T-helper 1 cell treated with Interleukin-12 subunit alpha and Interleukin-12 subunit beta and Interleukin-4 antibody, amounts not matched to agents 30 μg/mL and 1 μg/mL, for 36 hours (primary cell): ENCODE results near the gene GATD1.

Experiments used
- H3K27ac Mint-ChIP-seq: one replicate; pipeline ENCODE4 v1.8.0; 2021; ENCODE audit warnings: mild to moderate bottlenecking, mixed read lengths
- H3K27me3 Mint-ChIP-seq: one replicate; pipeline ENCODE4 v1.8.0; 2021; ENCODE audit warnings: low read depth, mixed read lengths
- H3K36me3 Mint-ChIP-seq: one replicate; pipeline ENCODE4 v1.8.0; 2021; ENCODE audit warnings: low read depth, mixed read lengths
- H3K4me1 Mint-ChIP-seq: one replicate; pipeline ENCODE4 v1.8.0; 2021; ENCODE audit warnings: low read depth, mixed read lengths
- H3K4me3 Mint-ChIP-seq: one replicate; pipeline ENCODE4 v1.8.0; 2021; ENCODE audit warnings: mild to moderate bottlenecking, moderate library complexity, mixed read lengths
- H3K9me3 Mint-ChIP-seq: one replicate; pipeline ENCODE4 v1.8.0; 2021; ENCODE audit warnings: mixed read lengths

The GATD1 gene

DNA sequence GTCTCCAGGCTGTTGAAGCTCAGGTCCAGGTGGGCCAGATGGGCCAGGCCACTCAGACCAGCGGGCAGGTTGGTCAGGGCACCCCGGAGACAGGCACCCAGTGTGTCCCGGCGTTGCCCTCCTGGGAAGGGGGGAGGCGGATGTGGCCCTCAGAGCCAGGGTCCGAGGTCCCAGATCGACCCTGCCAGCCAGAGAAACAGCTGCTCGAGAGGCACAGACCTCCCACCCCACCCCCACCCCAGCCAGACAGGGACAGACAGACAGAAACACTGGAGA is 26.1 kb upstream of the GATD1 start:
- Mint-ChIP-seq H3K27ac (no peak overlapping the region), H3K27me3 (no peaks in the 10 kb centered on the region), H3K36me3 (peaks cover 3% of the 10 kb centered on the region), H3K4me1 (peaks cover 11% of the 10 kb centered on the region), H3K9me3 (no peaks in the 10 kb centered on the region), H3K4me3 (no peak overlapping the region)

DNA sequence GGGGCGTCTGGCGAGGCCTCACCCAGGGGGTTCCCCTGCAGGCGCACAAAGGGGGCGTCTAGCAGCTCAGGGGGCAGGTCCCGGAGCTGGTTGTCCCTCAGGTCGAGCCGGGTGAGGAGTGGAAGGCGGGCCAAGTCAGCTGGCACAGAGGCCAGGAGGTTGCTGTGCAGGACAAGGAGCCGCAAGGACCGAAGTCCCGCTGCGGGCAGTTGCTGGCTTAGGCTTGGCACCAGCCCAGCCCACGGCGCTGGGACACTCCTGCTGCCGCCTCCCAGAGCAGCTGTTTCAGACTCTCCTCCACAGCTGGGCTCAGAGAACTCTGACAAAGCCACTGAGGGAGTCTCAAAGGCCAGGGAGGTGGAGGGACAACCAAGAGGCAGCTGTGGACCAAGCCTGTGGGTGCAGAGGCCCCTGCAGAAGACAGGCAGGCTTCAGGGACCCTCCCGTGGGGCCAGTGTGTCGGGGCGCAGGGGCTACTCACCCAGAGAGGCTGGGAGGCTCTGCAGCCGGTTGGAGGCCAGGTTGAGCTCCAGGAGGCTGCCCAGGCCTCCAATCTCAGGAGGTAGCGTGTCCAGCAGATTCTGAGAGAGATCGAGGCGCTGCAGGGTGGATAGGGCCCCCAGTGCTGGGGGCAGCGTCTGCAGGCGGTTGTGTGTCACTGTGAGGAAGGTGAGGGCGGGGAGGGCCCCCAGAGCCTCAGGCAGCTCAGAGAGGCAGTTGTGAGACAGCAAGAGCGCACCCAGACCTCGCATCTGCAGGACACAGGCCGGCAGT is 25.6 kb upstream of the GATD1 start:
- Mint-ChIP-seq H3K27ac (no peak overlapping the region), H3K4me3 (no peak overlapping the region), H3K27me3 (no peaks in the 10 kb centered on the region), H3K4me1 (peaks cover 9% of the 10 kb centered on the region), H3K9me3 (no peaks in the 10 kb centered on the region), H3K36me3 (peaks cover 2% of the 10 kb centered on the region)

DNA sequence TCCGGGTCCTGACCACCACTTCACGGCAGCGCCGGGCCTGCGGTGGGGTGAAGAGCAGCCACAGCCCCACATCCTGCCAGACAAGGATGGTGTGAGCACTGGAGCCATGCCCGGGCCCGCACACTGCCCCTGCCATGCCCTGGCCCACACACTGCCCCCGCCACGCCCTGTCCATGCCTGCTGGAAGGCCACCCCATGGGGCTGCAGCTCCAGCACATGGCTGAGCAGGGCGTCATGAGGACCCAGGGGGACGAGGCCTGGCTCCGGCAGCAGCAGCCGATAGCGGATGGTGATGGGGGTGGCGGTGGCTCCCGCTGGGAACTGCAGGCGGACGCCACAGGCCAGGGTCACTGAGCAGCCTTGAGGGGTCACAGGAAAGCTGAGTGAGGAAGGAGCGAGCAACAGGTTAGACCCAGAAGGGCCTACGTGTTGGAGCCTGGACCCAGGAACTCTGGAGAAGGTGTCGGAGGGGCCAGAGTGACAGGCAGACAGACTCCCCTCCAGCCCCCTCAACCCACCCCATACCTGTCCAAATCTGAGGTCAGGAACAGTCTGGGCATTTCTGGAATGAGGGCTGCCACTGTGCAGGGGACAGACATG is 24.8 kb upstream of the GATD1 start:
- Mint-ChIP-seq H3K27me3 (no peaks in the 10 kb centered on the region), H3K36me3 (no peaks in the 10 kb centered on the region), H3K27ac (no peak overlapping the region), H3K9me3 (no peaks in the 10 kb centered on the region), H3K4me1 (peaks cover 6% of the 10 kb centered on the region), H3K4me3 (no peak overlapping the region)

DNA sequence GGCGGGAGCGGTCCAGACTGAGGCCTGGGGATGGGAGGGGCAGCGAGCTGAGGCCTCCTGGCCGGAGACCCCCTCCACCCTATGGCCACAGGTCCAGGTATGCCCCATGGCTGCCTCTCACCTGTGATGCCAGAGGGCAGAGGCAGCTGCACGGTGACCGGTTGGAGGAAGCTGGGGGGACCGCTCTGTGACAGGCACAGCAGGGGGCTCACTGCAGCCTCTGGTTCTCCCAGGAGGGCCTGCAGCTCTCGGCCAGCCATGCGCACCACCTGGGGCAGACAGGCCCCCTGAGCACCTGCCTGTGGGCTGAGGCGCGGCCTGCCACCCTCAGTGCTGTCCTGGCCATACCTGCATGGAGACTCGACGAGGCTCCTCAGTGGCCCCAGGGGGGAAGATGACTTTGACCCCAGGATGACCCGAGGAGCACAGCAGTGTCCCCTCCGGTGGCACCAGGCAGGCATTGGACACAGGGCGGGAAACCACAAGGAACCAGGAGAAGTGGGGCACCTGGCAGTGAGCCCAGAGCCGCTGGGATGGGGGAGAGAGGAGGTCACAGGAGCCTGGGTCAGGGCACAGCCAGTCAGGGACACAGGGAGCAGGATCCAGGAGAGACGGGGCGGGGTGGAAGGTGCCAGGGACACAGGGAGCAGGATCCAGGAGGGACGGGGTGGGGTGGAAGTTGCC is 24.0 kb upstream of the GATD1 start:
- Mint-ChIP-seq H3K27ac (no peak overlapping the region), H3K4me1 (peaks cover 11% of the 10 kb centered on the region), H3K27me3 (no peaks in the 10 kb centered on the region), H3K9me3 (no peaks in the 10 kb centered on the region), H3K4me3 (peak overlapping the region; percentile 37), H3K36me3 (no peaks in the 10 kb centered on the region)

DNA sequence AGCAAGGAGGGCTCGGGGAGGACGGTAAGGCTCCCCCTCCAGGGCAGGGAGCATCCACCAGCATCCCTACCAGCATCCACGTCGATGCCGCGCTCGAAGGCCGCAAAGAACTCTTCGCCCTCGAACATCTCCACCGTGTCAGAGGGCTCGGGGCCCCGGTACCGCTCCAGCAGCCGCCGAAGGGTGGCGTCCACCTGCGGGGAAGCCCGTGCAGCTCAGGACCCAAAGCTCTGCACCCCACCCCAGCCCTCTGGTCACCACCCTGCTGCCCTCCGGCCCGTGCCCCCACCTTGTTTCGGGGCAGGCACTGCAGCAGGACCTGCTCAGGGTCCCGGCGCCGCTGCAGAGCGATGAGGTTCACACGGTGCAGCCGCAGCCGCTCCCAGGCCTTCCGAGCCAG is 23.2 kb upstream of the GATD1 start:
- H3K4me3 Mint-ChIP-seq = no peak overlapping the region
- H3K36me3 Mint-ChIP-seq = peaks cover 2% of the 10 kb centered on the region
- peaks cover 13% of the 10 kb centered on the region for H3K4me1 Mint-ChIP-seq
- H3K27ac Mint-ChIP-seq = no peak overlapping the region
- no peaks in the 10 kb centered on the region for H3K27me3 Mint-ChIP-seq
- no peaks in the 10 kb centered on the region for H3K9me3 Mint-ChIP-seq

DNA sequence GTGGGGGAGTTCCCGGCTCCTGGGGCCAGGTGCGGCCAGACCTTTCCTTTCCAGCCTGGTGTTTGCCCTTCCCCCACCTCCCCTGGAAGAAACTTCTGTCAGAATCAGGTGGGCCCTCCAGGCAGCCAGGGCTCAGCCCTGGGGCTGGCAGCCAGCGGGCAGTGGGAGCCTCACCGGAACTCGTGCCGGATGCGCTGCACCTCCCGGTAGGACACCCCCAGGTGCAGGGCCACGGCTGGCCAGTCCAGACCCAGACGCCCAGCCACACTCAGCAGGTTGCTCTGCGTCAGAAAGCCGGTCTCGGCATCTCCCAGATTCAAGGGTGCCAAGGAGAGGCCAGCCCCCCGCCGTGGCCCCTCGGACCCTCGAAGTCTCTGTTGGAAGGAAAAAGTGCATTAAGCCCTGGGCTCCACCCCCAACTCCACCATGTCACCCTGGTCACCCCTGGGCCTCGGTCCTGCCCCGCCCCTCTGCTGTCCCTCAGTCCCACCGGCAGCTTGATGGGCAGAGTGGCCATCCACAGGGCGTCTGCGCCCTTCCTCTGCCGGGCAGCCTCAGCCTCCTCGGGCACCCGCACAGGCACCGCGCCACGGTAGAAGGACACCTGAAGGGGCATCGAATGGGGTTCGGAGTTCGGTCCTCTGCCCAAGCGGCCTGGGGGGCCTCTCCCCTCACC is 22.5 kb upstream of the GATD1 start:
- peaks cover 2% of the 10 kb centered on the region for H3K36me3 Mint-ChIP-seq
- no peaks in the 10 kb centered on the region for H3K9me3 Mint-ChIP-seq
- H3K27ac Mint-ChIP-seq = no peak overlapping the region
- H3K27me3 Mint-ChIP-seq = no peaks in the 10 kb centered on the region
- H3K4me3 Mint-ChIP-seq = no peak overlapping the region
- peaks cover 12% of the 10 kb centered on the region for H3K4me1 Mint-ChIP-seq

DNA sequence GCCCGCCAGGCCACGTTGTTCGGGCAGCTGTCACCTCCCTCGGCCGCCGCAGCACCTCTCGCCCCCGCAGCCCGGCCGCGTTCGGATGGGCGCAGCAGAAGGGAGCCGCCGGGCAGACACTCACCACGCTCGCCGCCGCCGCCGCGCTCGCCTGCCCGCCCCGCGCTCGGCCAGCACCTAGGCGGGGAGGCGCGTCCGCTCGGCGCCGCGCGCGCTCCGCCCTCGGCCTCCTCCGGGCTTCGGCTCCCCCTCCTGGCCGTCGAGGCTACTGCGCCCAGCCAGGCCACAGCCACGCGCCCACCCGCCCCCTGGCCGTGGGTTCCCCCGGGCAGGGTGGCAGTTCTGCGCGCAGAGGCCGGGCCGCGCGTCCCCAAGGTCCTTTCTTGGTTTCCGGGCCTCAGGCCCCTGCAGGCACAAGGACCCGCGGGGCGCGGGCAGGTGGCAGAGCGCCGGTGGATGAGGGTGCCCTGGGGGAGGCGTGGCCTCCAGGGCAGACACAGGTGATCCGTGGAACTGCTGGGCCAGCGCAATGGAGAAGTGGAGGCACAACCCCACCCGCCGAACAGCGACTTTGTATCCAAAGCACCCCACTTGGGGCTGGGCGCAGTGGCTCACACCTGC is 20.9 kb upstream of the GATD1 start, which contains the start of gene SLC25A22:
Gene SLC25A22 (minus strand): TSS at position 189 of the 621 bp plus-strand sequence. CDS start 3,275 bp downstream, outside the sequence.
- peak within 1 kb of the TSS; percentile 94 for H3K4me3 Mint-ChIP-seq
- no peaks in the 10 kb centered on the region for H3K27me3 Mint-ChIP-seq
- H3K9me3 Mint-ChIP-seq = no peaks in the 10 kb centered on the region
- H3K27ac Mint-ChIP-seq = peak within 1 kb of the TSS; percentile 88
- peaks cover 10% of the 10 kb centered on the region for H3K4me1 Mint-ChIP-seq
- peaks cover 4% of the 10 kb centered on the region for H3K36me3 Mint-ChIP-seq

DNA sequence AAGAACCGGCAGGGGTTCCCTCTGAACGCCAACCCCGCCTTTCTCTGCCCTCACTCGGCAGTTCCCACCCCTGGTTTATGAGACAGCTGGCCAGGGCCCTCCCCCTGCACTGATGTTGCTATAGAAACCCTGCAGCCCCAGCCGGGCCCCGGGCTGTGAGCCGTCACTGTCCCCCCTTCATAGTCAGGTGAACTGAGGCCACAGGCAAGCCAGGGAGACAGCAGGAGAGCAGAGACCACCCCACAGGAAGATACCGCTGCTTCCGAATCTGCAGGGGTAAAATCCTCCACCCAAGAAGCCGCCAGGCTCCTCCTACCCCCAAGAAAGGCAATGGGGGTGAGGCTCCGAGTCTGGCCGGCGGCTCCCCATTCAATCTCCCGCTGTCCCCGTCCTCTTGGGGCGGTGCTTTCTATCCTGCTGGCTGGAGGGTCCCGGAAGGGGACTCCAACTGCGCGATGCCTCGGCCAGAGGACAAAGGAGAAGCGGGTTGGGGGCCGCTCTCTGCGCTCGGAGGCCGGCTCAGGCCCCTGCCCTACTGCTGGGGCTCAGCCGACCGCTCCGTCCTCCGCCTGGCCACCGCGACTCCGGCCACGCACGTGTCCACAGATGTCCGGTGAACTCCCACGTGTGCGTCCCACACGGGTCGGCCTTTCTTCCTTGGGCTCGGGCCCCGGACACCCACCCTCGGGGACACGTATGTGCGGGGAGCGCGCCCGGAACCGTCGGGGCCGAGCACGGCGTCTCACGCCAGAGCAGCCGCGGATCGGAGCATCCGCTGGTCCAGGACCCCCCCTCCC is 20.2 kb upstream of the GATD1 start:
- Mint-ChIP-seq H3K4me1 (peaks cover 10% of the 10 kb centered on the region), H3K27ac (peak overlapping the region; percentile 88), H3K27me3 (no peaks in the 10 kb centered on the region), H3K4me3 (peak overlapping the region; percentile 94), H3K36me3 (peaks cover 4% of the 10 kb centered on the region), H3K9me3 (no peaks in the 10 kb centered on the region)

DNA sequence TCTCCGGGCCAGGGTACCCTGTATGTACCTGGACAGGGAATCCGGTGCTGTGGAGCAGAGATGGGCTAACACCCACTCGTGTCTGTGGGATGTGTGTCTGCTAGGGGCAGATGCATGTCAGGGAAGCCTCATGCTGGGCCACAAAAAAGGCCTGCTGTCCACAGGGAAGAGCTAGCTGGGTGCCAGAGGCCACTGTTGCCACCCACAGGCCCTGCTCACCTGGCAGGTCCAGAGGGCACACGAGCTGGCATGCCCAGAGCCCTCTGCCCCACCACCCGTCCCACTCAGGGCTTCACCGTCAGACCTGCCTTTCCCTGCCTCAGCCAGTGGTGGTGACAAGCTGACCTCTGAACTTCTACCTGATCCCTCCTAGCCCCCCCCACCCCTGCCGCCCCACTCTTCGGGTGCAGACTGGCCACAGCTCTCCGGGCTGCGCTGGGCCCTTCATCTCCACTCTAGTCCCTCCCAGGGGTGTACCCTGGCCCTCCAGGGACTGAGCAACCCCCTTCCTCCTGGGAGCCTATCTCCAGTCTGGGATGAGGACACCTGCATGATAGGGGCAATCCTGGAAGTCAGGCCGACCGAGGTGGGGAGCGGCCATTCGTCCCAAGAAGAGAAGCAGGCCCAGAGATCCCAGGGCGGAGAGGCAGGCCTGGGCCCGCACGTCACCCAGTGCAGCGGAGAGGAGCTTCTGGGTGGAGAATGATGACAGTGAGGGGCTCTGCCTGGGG is 19.4 kb upstream of the GATD1 start:
- peak overlapping the region; percentile 88 for H3K27ac Mint-ChIP-seq
- H3K9me3 Mint-ChIP-seq = no peaks in the 10 kb centered on the region
- peaks cover 4% of the 10 kb centered on the region for H3K36me3 Mint-ChIP-seq
- H3K4me3 Mint-ChIP-seq = peak overlapping the region; percentile 94
- peaks cover 10% of the 10 kb centered on the region for H3K4me1 Mint-ChIP-seq
- H3K27me3 Mint-ChIP-seq = no peaks in the 10 kb centered on the region

DNA sequence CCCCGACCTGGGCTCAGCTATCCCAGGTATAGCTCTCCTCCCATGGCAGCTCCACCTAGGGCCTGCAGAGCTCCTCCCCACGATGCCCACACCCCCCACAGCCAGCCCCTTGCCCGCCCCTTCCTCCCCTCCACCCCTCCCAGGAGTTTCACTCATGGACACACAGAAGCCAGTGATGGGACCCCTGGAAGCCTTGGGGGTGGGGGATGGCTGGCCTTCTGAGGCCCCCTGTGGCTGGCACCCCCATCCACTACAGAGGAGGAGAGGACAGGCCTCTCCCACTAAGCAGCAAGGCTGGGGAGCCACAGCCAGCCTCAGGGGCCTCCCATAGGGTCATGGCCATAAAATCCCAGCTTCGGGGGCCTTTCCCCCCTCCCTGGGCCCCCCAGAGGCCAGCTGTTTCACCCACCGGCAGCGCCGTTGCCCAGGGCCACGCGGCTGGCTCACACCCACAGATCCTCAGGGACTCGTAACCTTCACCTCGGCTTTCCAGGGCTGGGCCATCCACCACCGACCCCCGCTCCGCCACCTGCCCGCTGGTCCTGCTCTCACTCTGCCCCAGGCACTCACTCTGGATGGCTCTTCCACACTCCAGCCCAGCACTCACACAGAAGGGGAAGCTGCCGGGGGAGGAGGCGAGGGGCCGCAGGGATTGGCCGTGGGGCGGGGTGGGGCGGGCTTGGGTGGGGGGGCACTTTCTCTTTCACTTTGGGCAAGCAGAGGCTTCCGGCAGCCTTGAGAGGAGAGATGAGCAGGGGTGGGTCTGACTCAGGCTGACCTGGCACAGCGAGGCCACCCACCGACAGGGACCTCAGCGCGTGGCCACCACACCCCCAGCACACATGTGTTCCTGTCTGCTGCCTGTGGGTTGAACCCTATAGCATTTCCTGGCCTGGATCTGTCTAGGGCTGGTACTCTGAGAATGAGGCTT is 18.6 kb upstream of the GATD1 start:
- peaks cover 4% of the 10 kb centered on the region for H3K36me3 Mint-ChIP-seq
- peak overlapping the region; percentile 94 for H3K4me3 Mint-ChIP-seq
- peaks cover 8% of the 10 kb centered on the region for H3K4me1 Mint-ChIP-seq
- H3K9me3 Mint-ChIP-seq = no peaks in the 10 kb centered on the region
- H3K27me3 Mint-ChIP-seq = no peaks in the 10 kb centered on the region
- H3K27ac Mint-ChIP-seq = peak overlapping the region; percentile 88

DNA sequence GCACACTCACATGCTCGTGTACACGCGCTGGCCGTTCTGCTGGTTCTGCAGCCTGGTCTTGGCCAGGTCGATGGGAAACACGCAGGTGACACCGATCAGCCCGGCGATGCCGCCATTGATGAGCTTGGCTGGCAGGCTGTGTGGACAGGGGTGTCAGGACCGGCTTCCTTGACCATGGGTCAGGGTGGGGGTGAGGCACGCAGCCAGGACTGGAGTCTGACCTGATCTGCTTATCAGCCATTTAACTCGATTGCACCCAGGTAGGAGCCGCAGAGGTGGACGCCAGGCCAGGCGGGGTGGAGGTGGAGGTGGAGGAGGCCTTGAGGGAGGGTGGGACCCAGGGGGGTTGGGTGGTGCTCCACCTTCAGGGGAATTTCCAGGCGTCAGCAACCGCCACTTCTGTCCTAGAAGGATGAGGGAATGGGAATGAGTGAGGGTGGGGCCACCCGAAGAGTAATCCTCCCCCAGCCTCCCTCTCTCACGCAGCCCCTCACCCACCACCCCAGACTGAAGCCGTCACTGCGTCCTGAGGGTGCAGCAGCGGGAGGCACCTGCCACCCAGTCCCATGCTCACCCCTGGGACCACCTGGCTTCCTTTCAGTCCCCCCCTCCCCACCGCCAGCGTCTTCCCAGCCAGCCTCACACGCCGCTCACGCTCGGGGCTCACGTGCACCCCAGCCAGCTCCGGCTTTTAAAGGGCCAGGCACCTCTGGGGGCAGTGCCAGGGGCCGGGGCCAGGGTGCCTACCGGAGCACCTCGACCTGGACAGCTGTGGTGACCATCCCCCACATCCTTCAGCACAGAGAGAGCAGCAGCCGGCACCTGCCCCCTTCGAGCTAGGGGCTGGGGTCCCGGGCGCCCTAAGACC is 17.7 kb upstream of the GATD1 start:
- peaks cover 8% of the 10 kb centered on the region for H3K4me1 Mint-ChIP-seq
- H3K4me3 Mint-ChIP-seq = peak overlapping the region; percentile 48
- H3K27ac Mint-ChIP-seq = no peak overlapping the region
- no peaks in the 10 kb centered on the region for H3K27me3 Mint-ChIP-seq
- H3K9me3 Mint-ChIP-seq = no peaks in the 10 kb centered on the region
- peaks cover 4% of the 10 kb centered on the region for H3K36me3 Mint-ChIP-seq
